Measurements from ENCODE around the gene PCSK6.
A peak's percentile ranks its signal among the peaks of the same experiment; 100 is the strongest.

Gene PCSK6

GRCh38 chr15:101326462-101327146 is 162.9 kb downstream of the PCSK6 start:
- Mint-ChIP-seq H3K27ac (no peak overlapping the region), H3K9me3 (no peaks in the 10 kb centered on the region), H3K36me3 (ENCODE audit: low read depth) (no peaks in the 10 kb centered on the region), H3K4me1 (peaks cover 10% of the 10 kb centered on the region), H3K27me3 (ENCODE audit: low read depth) (peaks cover 50% of the 10 kb centered on the region), H3K4me3 (peak overlapping the region in 1 of 3 experiments; percentile 22)
- TF ChIP-seq CTCF (IDR thresholded peaks at IDR 0.05; ENCODE audit: unreplicated experiment in 3 of 3) = no peak

GRCh38 chr15:101326026-101326315 is 163.5 kb downstream of the PCSK6 start:
- Mint-ChIP-seq H3K36me3 (ENCODE audit: low read depth) (no peaks in the 10 kb centered on the region), H3K4me1 (peaks cover 10% of the 10 kb centered on the region), H3K27ac (no peak overlapping the region), H3K9me3 (no peaks in the 10 kb centered on the region), H3K4me3 (no peak overlapping the region), H3K27me3 (ENCODE audit: low read depth) (peaks cover 54% of the 10 kb centered on the region)
- no peak for TF ChIP-seq CTCF (IDR thresholded peaks at IDR 0.05; ENCODE audit: unreplicated experiment in 3 of 3)

- H3K36me3 Mint-ChIP-seq (ENCODE audit: low read depth) = no peaks in the 10 kb centered on the region
- H3K9me3 Mint-ChIP-seq = no peaks in the 10 kb centered on the region
- no peak overlapping the region for H3K4me3 Mint-ChIP-seq
- no peak for TF ChIP-seq CTCF (IDR thresholded peaks at IDR 0.05; ENCODE audit: unreplicated experiment in 3 of 3)
- peaks cover 59% of the 10 kb centered on the region for H3K27me3 Mint-ChIP-seq (ENCODE audit: low read depth)
- H3K4me1 Mint-ChIP-seq = peaks cover 13% of the 10 kb centered on the region
- no peak overlapping the region for H3K27ac Mint-ChIP-seq
Measured at GRCh38 chr15:101325263-101326025, 164.1 kb downstream of the PCSK6 start.

- no peak for TF ChIP-seq CTCF (IDR thresholded peaks at IDR 0.05; ENCODE audit: unreplicated experiment in 3 of 3)
- Mint-ChIP-seq H3K9me3 (no peaks in the 10 kb centered on the region), H3K27me3 (ENCODE audit: low read depth) (peaks cover 58% of the 10 kb centered on the region), H3K4me3 (no peak overlapping the region), H3K27ac (no peak overlapping the region), H3K4me1 (peaks cover 14% of the 10 kb centered on the region), H3K36me3 (ENCODE audit: low read depth) (no peaks in the 10 kb centered on the region)
Measured at GRCh38 chr15:101324524-101325177, 164.9 kb downstream of the PCSK6 start.

- Mint-ChIP-seq H3K9me3 (no peaks in the 10 kb centered on the region), H3K4me3 (no peak overlapping the region), H3K27ac (no peak overlapping the region), H3K27me3 (ENCODE audit: low read depth) (peaks cover 55% of the 10 kb centered on the region), H3K36me3 (ENCODE audit: low read depth) (no peaks in the 10 kb centered on the region), H3K4me1 (peaks cover 14% of the 10 kb centered on the region)
- TF ChIP-seq CTCF (IDR thresholded peaks at IDR 0.05; ENCODE audit: unreplicated experiment in 3 of 3) = no peak
Measured at GRCh38 chr15:101323793-101324523, 165.5 kb downstream of the PCSK6 start.

Measured in nephron (organoid).